GM12875 (cell line): ENCODE data around the gene HYAL1.
"Not testable (repeated sequence)": the region's sequence is repeated elsewhere in the genome, so short reads cannot be mapped to it uniquely, and the experiment has no call there.

ENCODE experiments used
- H3K4me3 ChIP-seq: one replicate; pipeline ENCODE4 v1.5.1; 2011; ENCODE audit warnings: low read depth, low read length, control low read depth
- TF ChIP-seq, protein P1 (sequence below): IDR thresholded peaks from 2 replicates; pipeline ENCODE4 v1.5.1; 2011; ENCODE audit warnings: low read depth, mild to moderate bottlenecking, control low read depth, inconsistent platforms, low read length, moderate library complexity, borderline replicate concordance; ENCODE audit not compliant: insufficient read depth

The HYAL1 gene

GRCh38 chr3:50274371-50275104, 28.8 kb downstream of the HYAL1 start:
- TF ChIP-seq, protein P1, sequence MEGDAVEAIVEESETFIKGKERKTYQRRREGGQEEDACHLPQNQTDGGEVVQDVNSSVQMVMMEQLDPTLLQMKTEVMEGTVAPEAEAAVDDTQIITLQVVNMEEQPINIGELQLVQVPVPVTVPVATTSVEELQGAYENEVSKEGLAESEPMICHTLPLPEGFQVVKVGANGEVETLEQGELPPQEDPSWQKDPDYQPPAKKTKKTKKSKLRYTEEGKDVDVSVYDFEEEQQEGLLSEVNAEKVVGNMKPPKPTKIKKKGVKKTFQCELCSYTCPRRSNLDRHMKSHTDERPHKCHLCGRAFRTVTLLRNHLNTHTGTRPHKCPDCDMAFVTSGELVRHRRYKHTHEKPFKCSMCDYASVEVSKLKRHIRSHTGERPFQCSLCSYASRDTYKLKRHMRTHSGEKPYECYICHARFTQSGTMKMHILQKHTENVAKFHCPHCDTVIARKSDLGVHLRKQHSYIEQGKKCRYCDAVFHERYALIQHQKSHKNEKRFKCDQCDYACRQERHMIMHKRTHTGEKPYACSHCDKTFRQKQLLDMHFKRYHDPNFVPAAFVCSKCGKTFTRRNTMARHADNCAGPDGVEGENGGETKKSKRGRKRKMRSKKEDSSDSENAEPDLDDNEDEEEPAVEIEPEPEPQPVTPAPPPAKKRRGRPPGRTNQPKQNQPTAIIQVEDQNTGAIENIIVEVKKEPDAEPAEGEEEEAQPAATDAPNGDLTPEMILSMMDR: peak; percentile 76
- H3K4me3 ChIP-seq: no peak overlapping the region

GRCh38 chr3:50273689-50274065, 29.7 kb downstream of the HYAL1 start:
- H3K4me3 ChIP-seq: no peak overlapping the region

GRCh38 chr3:50272911-50273688, 30.3 kb downstream of the HYAL1 start:
- no peak overlapping the region for H3K4me3 ChIP-seq
- TF ChIP-seq, protein P1: peak; percentile 97

More at GRCh38 chr3:50273689-50274065, 29.7 kb downstream of the HYAL1 start:
- TF ChIP-seq, protein P1: no peak

- H3K4me3 ChIP-seq: not testable (repeated sequence)
Observed at GRCh38 chr3:50272538-50272910, 30.9 kb downstream of the HYAL1 start.

- H3K4me3 ChIP-seq: no peak overlapping the region
- TF ChIP-seq, protein P1: no peak
Observed at GRCh38 chr3:50271314-50271936, 31.9 kb downstream of the HYAL1 start.

GRCh38 chr3:50270422-50271224, 32.8 kb downstream of the HYAL1 start:
- H3K4me3 ChIP-seq: no peak overlapping the region
- TF ChIP-seq, protein P1: no peak

DNA sequence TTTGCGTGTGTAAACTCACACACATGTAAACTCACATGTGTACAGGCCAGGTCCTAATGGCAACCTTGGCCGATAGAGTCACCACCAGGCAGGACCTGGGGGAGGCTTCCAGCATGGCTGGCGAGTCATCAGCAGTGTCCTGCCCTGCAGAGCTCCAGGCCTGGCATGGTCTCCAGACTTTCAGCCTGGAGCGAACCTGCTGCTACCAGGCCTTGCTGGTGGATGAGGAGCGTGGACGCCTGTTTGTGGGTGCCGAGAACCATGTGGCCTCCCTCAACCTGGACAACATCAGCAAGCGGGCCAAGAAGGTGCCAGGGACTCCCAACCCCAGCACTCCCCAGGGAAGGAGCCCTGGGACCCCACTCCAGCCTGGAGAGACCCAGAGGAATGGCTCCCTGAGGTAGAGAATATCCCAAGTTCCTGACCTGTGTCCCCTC, 33.4 kb downstream of the HYAL1 start:
- TF ChIP-seq, protein P1: no peak
- no peak overlapping the region for H3K4me3 ChIP-seq
